Lower leg skin (tissue), 4 donors: ENCODE measurements around the gene GPSM1. TPM values are rescaled to one million over a fixed set of nuclear protein-coding genes. Genes with fewer than 3 reads are reported as not detected.

Experiments
- DNase-seq, 2 donors: peaks; one replicate each; pipeline ENCODE4 v3.0.0-alpha.2; 2019; ENCODE audit warnings: low spot score in 2 of 2
- H3K4me3 ChIP-seq: fragments of 200-600 bp; sonication (generic); 2 replicates; pipeline ENCODE4 v1.5.1; 2017; ENCODE audit warnings: mild to moderate bottlenecking, low read depth; ENCODE audit not compliant: poor library complexity, severe bottlenecking
- POLR2A ChIP-seq, 2 donors: fragments of 450-650 bp; IDR thresholded peaks; one replicate each; pipeline ENCODE4 v1.6.1; 2016 to 2017; ENCODE audit warnings: antibody characterized with exemption in 2 of 2, mild to moderate bottlenecking in 1 of 2, moderate library complexity in 1 of 2
- WGBS, 2 donors: methylation state at CpG; one replicate each; pipeline ENCODE4 v1.1.5; 2018; 5-methylcytosine and 5-hydroxymethylcytosine counted together
- intact Hi-C: fragments of 100-400 bp; cut with DNase I; formaldehyde crosslinking; loops from one replicate; pipeline ENCODE4 v1.15.0; 2023; ENCODE audit warnings: low total_unique reads
- total RNA-seq, 4 donors: library from RNA; depleted of rRNA; stranded (reverse); fragments of >200 nt; gene quantifications; one replicate each; pipeline ENCODE4 v1.1.0, GENCODE V29; 2016
- TF ChIP-seq, protein P1 (sequence below), 3 donors: fragments of 450-650 bp; IDR thresholded peaks; one replicate each; pipeline ENCODE4 v1.5.1; 2016; ENCODE audit warnings: antibody characterized with exemption in 3 of 3, mild to moderate bottlenecking in 3 of 3, moderate library complexity in 2 of 3

GPSM1 gene
- total RNA-seq, 4 donors from 2014 or later, result 21.0 to 37.1 (median 28.1) TPM

DNA sequence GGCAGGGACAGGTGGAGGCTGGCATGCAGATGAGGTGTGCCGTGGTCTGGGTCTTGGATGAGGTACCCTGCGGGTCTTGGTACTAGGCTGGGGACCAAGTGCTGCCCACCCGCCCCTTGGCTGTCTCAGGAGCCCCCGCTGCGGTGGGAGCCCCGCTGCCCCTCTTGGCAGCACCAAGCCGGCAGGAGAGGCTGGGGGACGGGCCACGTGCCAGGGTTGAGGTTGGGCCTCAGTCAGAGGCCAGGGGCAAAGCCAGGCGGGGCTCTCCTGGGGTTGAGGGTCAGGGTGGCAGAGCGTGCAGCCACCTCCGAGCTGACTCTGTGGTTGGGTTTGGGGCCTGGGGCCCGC is 44.2 kb downstream of the GPSM1 start:
- no peak overlapping the region for H3K4me3 ChIP-seq
- DNase-seq, result no peak
- WGBS, 2 donors, result 68 to 89% methylated on average over 3 to 13 of the region's 13 CpGs
- intact Hi-C loops, result no loop called here
- TF ChIP-seq, protein P1, sequence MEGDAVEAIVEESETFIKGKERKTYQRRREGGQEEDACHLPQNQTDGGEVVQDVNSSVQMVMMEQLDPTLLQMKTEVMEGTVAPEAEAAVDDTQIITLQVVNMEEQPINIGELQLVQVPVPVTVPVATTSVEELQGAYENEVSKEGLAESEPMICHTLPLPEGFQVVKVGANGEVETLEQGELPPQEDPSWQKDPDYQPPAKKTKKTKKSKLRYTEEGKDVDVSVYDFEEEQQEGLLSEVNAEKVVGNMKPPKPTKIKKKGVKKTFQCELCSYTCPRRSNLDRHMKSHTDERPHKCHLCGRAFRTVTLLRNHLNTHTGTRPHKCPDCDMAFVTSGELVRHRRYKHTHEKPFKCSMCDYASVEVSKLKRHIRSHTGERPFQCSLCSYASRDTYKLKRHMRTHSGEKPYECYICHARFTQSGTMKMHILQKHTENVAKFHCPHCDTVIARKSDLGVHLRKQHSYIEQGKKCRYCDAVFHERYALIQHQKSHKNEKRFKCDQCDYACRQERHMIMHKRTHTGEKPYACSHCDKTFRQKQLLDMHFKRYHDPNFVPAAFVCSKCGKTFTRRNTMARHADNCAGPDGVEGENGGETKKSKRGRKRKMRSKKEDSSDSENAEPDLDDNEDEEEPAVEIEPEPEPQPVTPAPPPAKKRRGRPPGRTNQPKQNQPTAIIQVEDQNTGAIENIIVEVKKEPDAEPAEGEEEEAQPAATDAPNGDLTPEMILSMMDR (IDR thresholded peaks at IDR 0.05), result no peak
- no peak for TF ChIP-seq POLR2A (IDR thresholded peaks at IDR 0.05)

DNA sequence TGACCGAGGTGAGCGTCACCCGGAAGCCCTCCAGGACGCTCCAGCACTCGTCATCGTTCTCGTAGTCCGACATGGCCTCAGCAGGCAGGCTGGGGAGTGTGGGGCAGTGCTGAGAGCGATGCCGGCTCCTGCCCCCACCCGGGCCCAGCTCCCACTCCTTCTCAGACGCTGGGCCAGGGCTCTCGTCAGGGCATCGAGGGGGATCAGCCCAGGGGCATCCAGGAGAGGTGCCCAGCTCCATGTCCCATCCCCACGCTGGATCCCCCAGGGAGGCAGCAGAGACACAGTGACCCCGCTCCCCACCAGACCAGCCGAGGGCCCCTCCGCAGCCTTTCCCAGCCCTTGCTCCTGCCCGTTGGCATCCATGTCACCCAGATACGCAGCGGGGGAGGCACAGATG is 44.7 kb downstream of the GPSM1 start:
- 89 to 90% methylated on average over 19 to 21 of the region's 21 CpGs for WGBS, 2 donors
- TF ChIP-seq POLR2A (IDR thresholded peaks at IDR 0.05), result no peak
- TF ChIP-seq, protein P1 (IDR thresholded peaks at IDR 0.05), result no peak
- intact Hi-C loops, result no loop called here
- H3K4me3 ChIP-seq, result no peak overlapping the region
- no peak for DNase-seq

DNA sequence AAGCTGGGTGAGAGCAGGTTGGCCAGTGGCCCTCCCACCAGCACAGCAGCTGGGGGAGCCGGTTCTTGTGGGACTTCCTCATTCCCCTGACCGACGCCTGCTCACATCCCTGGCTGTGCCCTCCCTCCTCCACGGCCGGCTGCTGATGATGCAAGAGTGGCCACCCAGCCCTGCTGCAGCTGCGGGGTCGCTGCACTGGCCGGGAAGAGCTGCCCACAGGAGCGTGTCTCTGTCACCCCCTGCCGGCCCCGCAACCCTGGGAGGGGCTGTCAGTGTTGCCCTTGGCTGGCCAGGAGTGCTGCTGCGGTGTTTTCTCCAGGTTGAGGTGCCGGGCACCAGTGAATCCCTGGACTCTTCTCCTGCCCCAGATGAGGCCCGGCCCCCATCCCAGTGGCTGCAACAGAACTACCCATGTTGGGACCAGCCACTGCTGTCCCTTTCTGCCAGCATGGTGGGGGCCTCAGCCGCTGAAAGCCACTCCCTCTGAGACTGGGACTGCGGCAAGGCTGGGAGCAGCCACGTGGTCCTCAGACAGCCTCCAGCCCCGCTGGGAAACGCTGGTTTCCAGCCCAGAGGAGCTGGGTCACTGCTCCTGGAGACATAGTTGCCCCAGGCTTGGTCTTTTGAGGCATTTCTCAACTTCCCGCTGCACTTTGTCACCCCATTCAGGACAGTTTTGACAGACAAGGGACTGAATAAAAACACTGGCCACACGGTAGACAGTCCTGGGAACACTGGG is 45.4 kb downstream of the GPSM1 start:
- TF ChIP-seq POLR2A (IDR thresholded peaks at IDR 0.05), result no peak
- TF ChIP-seq, protein P1 (IDR thresholded peaks at IDR 0.05), result no peak
- DNase-seq, result no peak
- 17 to 31% methylated on average over 18 to 19 of the region's 21 CpGs for whole genome bisulfite sequencing, 2 donors
- intact Hi-C loops, result no loop called here
- peak overlapping the region; percentile 11 for H3K4me3 ChIP-seq

DNA sequence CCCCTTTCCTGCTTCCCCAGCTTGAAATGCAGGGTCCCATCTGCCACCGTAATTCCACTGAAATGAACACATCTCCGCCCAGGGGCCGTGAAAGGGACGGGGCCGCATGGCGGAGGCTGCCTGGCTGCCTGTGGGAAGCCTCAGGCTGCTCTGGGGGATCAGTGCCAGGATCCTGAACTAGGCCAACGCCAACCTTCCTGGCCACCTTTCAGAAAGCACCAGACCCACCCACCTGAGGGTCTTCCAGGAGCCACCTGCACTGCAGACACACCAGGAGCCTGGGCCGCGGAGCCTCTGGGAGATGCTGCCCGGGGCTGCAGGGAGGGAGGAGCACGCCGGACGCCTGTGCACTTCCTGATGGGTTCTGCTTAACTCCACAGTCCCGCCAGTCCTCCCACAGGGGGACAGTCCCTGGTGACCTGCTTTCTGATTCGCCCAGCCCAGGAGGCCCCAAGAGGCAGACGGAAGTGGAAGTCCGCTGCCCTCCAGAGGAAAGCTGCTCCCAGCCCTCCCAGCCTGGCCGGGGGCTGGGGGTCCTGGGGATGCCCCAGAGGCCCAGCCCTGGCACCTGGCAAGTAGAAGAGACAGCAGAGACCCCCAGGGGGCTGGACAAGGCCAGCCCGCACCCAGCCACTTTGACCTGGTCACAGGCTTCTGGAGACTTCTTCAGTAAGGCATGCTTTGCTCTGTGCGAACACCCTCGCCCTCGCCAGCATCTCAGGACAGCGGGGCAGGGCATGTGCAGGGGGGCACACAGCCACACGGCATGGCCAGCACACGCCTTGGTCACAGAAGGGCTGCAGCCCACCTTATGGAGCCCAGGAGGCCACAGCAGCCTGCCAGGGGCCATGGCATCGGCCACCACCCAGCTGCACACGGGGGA is 46.2 kb downstream of the GPSM1 start, which contains the start of gene CARD9:
CARD9 (minus strand) TSS at position 370 of the 883 bp plus-strand sequence. CDS start 1,591 bp downstream, outside the sequence.
- DNase-seq, result no peak
- TF ChIP-seq, protein P1 (IDR thresholded peaks at IDR 0.05), result no peak
- no peak for TF ChIP-seq POLR2A (IDR thresholded peaks at IDR 0.05)
- intact Hi-C loops, result no loop called here
- H3K4me3 ChIP-seq, result peak within 1 kb of the TSS; percentile 11
- 43 to 50% methylated on average over 22 of the region's 27 CpGs for WGBS, 2 donors

DNA sequence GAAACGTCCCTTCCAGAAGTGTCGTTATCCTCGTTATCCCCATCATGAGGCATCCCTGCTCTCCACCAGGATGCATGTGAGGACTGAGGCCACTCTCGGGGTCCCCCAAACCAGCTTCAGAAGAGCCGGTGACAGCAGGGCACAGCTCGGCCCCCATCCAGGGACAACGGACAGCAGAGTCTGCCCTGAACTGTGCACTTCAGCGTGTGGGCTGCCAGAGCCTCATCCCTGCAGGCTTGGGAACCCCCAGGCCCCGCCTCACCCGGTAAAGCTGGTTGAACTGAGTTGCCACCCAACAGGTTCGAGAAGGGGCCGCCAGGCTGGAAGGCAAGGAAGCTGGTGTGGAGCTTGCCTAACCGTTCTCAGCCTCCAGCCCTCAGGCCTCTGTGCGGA is 46.8 kb downstream of the GPSM1 start:
- intact Hi-C loops, result no loop called here
- no peak for DNase-seq
- TF ChIP-seq POLR2A (IDR thresholded peaks at IDR 0.05), result no peak
- TF ChIP-seq, protein P1 (IDR thresholded peaks at IDR 0.05), result no peak
- 60 to 67% methylated on average over 13 to 14 of the region's 14 CpGs for WGBS, 2 donors
- H3K4me3 ChIP-seq, result no peak overlapping the region
